GM21360 (cell line): ENCODE measurements around the gene FABP2.
"Not testable (repeated sequence)": the region's sequence is repeated elsewhere in the genome, so short reads cannot be mapped to it uniquely, and the experiment has no call there.

Source experiments
- ATAC-seq: cut with Tn5 transposase; IDR thresholded peaks from one replicate; pipeline ENCODE4 v1.9.1; 2021; ENCODE audit warnings: mild to moderate bottlenecking, moderate library complexity; ENCODE audit not compliant: unreplicated experiment

FABP2 gene

DNA sequence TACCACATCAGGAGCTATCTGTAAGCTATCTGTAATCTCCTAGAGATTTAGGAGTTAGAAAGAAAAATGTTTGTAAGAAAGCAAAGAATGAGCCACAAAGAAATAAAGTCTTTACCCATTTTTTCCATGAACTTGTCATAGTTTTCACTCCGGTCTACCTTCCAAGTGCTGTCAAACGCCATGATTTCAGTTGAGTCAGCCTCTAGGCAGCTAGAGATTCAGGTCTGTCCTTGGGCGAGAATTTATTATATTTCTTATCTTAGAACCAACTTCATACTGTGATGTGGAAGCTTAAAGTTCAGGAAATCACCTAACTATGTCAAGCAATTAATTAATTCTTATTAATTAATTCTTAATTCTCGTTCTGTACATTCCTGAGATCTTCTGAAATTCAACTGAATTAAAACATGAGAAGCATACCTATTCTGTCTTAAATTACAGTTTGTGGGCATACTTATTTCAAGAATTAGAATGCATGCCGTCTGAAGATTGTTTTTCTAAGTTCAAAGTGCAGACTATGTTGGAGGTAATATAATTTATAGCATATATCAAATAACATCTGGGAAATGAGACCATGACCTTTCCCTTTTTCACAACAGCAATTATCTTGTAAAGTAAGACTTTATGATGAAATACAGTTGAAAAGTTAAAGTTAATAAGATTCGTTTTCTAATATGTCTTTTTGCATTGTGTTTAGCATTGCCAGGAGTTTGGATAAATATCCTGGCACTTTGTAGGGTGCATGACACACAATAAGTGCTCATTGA is at the start of gene FABP2:
Gene FABP2 (minus strand): TSS at position 218 of the 767 bp plus-strand sequence. CDS start 36 bp downstream, at position 182.
- no peak for ATAC-seq

DNA sequence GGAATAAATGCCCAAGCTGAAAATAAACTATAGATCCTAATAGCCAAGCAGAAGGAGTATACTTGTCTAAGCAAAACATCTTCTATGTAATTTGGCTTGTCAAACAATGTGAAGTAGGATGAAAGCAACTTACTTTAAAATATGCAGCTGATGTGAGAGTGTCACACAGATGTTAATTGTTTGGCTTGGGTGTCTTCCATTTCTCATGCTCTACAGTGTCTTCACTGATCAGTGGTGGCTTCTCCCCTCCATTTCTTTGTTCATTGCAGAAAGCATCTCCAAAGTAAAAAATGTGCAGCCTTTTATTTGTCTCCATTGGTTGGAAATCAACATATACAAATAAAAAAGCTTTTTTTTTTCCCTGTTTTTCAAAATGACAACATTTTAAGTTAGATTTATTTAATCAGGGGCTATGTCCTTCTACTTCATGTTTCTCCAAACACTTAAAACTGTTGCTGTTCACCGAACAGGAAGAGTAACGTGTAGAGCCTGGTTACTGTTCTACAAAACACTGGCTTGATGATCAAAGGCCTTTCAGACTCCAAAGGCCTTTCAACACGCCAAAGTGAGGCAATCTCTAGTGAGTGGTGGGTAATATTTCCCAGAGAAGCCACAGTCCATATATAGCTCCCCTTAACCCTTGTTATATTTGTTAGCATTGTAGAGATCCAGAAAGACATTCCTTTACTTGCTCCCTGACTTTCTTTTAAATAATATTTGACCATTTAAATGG is 49.2 kb upstream of the FABP2 start:
- not testable (repeated sequence) for ATAC-seq

DNA sequence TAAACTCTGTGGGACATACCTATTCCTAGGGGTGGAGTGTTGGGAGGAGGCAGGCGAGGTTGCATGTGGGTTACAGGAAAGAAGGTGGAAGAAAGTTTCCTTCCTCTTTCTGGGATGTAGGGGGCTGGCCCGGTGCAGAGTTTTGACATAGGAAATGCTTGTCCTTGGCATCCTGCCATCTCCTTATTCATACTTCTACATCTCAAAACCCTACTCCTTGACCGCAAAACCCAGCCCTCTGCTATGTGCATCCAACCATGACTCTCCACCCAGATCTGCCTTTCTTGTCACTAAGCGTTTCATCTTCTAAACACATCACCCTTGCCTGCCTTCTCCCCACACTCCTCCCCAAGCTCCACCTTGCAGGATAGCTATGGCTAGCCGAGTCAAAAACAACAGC is 48.5 kb upstream of the FABP2 start:
- peak; percentile 100 for ATAC-seq

DNA sequence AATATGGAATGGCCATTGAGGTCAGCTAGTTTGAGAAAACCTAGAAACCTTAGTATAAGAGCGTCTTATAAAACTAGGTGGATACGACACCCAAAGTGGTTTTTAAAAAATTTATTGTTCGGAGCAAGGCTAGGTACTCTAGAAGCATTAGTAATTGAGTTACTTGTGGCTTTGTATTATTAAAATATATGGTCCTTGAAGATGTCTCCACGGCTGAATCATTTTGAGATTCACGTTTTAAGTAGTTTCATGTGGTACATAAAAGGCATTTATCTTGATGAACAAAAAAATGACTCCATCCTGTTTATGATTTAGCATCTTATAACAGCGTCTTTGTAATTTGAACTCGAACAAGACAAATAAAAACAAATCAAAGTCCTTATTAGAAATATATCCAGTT is 44.9 kb upstream of the FABP2 start:
- ATAC-seq = not testable (repeated sequence)

DNA sequence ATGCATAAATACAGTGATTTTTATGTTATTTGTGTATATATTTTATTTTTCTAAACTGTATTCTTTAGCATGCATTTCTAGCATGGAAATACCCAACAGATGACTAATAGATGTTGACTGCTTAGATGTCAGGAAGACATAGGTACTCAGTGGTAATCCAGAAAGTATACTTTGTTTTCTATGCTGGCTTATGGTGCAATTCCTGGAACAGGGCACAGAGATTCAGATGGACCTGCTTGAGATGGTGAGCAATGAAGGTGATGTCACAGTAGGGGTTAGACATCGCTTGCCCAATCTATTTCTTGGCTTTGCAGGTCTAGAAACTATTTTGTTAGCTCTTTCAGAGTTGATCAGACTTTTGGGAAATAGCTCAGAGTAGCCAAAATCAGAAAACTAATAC is 42.3 kb upstream of the FABP2 start:
- ATAC-seq = not testable (repeated sequence)

DNA sequence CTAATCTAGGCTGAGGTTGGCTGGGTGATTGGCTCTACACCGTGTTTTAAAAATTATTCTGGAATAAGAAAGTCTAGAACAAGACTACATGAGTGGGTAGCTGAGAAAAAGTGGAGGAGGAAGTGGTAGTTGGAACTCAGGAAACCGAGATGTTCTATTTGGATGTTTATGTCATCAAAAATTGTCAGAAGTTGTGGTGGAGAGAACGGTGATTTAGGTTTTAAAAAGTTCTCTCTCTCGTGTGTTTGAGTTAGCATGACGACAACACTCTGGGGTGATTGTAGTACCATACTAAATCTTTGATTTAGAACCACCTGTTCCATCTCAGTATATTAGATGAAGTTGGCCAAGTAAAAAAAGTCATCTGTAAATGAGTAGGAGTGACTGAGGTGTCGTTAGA is 41.4 kb upstream of the FABP2 start:
- not testable (repeated sequence) for ATAC-seq

DNA sequence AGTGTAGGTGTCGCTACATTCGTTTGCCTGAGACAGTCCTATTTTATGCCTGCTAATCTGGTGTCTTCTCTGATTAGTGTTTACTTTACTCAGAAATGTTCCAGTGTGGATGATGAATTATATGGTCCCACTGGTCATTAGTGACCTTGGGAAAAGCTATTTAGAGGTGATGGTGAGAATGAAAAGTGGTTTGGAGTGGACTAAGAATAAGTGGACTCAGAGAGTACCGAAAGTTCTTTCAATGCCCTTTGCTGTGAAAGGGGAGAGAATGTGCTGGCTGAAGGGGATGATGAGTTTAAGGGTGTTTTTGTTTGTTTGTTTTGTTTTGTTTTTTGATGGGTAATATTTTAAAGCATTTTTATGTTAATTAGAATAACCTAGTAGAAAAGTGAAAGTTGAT is 40.5 kb upstream of the FABP2 start:
- ATAC-seq = not testable (repeated sequence)

DNA sequence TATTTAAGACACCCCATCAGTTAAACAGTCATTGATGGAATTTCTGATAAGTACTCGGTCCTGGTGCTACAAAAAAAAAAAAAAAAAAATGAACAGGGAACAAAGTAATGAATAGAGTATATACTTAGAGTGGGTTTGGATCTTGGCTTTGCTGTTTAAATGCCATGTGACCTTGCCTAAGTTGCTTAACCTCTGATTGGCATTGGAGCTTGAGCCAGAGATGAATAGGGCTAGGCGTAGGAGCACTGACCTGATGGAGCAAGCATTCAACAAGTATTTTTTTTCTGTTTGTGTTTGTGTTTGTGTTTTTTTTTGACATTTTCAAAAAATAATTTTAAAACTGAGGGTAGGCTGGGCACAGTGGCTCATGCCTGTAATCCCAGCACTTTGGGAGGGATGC is 37.9 kb upstream of the FABP2 start:
- ATAC-seq = not testable (repeated sequence)

DNA sequence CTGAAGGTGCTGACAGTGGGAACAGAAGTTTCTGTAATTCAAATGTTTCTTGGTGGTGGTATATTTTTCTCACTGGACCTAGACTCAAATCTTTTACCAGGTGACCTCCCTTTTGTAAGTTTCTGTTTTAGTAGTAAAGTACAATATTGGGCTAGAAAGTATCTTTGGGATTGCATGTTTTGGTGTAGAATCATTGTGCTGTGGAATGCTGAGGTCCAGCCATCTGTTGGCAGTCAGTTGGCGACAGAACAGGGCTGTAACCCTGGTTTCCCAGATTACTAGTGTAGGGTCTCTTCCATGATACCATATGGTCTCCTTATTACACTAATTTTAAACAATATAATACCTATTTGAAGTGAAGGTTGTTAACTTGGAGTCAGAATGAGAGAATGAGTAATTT is 34.9 kb upstream of the FABP2 start:
- not testable (repeated sequence) for ATAC-seq

DNA sequence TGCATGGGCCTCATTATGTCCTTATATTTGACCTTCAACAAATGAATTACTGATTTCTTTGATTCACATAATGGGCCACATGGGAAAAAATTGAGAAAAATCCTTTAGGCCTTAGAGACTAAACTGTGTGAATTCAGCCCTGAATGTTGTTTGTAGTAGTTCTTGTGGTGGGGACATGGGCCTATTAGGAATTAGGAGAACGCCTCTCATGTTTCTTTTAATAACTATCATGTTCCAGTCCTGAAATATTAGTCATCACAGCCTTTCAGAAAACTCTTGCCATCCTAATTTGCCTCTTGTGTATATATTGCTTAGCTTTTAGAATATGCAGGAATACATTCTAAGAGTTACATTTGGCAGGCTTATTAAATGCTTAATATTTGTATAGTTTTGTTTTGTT is 34.1 kb upstream of the FABP2 start:
- not testable (repeated sequence) for ATAC-seq

DNA sequence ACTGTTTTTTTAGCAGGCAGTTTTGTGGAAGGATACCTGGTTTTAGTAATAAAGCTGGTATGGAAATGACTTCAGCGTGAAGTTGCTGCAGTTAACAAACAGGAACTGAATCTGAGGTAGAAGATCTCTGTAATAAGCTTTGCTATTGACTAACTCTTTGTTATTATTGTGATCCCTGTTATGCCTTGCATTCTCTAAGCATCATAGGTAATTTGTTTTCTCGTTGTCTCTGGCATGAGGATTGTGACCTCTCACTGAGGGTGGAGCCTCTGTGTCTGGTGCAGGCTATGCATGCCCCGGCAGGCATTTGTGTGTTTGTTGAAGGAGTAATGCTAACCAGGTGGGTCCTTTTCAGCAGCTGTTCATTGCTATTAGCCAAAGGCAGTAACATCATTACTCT is 31.4 kb upstream of the FABP2 start:
- not testable (repeated sequence) for ATAC-seq

DNA sequence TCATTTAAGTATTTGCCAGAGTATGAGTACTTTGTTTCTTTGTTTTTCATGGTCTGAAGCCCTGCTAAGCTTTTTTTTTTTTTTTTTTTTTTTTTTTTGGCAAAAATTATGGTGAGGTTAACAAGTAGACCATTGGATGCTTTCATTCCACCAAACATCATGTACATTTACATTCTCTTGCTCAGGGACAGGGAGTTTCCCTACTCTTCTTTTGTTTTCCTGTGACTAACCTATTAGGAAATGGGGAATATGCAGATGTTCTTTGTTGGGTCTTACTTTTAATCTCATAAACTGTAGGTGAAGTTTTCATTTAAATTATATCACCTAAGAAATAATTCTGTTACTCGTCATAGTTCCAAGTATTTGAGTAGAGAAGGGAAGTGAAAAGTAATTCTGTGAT is 26.2 kb upstream of the FABP2 start:
- ATAC-seq = not testable (repeated sequence)

DNA sequence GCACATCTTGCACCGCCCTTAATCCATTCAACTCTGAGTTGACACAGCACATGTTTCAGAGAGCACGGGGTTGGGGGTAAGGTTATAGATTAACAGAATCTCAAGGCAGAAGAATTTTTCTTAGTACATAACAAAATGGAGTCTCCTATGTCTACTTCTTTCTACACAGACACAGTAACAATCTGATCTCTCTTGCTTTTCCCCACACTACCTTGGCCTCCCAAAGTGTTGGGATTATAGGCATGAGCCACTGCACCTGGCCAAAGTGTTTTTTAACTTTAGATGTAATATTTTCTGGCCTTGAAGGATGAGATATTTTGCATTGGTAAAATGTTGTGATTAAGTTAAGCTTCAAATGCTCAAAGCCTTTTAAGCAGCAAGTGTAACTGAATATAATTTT is 21.4 kb upstream of the FABP2 start:
- ATAC-seq = not testable (repeated sequence)

DNA sequence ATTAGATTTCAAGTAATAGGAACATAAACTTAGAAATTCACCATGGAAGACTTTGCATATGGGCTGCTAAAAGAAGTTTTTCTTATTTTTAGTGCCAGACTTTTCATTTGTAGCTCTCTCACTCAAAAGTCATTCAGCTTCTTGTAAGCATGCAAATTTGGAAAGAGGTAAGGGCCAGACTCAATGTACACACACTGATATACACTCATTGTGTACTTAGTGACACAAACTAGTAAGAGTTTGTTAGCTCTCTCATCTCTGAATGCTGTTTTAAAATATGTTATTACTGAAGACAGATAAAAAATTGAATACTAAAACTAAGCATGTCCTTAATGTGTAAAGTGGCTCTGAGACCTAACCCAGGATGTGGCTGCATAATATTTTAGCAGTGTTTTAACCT is 18.0 kb upstream of the FABP2 start:
- not testable (repeated sequence) for ATAC-seq

DNA sequence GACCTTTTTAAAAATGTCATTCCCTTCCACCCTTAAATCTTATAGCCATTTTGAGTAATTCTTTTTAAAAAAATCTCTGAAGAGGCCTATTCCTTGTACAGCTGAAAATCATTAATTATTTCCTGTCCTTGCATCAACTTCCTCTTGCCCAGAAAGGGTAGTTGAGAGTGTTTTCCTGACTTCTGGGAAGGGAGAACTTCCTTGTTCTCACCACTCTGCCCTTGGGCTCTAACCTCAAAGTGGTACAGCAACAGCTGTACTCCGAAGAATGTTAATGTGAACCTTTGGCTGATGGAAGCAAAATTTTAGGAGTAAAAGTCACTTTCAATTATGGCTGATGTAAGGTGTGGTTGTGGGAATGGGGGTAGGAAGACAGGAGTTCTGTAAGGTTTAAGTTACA is 15.1 kb upstream of the FABP2 start:
- ATAC-seq = no peak

DNA sequence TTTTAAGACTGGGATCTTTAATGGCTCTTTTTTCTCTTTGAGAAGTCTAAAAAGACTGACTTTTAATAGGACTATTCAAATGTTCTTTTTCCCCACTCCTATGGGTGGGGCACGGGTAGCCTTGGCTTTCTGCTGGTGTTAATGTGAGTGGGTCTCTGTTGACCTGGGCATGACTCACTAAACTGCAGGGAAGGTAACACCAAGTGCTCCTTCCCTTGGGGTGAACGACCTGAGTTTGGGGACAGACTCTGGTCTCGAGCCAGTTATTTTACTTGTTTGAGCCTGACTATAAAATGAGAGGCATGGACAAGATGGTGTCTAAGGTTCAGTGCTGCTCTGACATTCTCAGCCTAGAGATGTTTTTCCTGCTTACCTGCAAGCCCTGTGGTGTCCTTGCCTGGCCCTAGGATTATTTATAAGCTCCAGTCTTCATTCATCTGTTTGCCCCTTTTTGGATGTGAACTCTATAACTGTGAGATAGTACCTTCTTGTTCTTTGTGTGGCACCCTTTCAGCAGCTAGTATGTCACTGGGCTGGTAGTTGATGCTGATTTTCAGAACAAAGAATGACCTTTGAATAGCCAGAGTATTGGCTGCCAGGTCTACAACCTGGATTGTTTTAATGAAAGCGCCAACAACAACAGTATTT is 14.5 kb upstream of the FABP2 start:
- not testable (repeated sequence) for ATAC-seq

DNA sequence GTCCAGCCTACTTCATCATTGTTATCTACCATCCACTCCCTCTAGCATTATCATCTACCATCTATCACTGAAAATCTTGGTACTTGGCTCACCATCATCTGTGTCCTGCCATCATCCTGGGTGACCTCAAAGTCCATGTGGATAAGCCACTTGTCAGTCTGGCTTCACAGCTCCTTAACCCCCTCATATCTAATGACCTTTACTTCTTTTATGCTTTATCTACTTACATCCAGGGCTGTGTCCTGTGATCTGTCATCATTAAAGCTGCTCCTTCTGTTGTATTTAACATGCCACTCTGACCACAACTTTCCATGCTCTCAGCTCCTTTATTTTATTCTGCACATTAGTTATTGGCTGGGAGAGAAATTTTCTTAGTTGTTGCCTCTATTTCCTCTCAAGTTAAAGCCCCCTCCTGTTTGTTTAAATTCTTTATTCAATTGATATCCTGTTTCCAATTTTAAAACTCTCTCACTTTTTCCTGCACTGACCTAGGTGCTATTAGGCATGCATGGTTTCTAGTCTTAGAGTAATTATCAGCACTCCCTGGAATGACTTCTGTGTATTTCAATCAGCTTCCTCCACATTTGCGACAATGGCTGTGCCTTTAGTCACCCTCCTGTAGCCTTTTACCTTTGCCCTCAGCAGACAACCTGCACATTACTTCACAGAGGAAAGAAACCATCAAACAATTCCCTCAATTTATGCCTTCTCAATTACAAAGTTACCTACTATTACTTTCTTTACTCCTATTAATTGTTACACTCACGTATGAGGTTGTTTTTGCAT is 8.1 kb upstream of the FABP2 start:
- no peak for ATAC-seq

DNA sequence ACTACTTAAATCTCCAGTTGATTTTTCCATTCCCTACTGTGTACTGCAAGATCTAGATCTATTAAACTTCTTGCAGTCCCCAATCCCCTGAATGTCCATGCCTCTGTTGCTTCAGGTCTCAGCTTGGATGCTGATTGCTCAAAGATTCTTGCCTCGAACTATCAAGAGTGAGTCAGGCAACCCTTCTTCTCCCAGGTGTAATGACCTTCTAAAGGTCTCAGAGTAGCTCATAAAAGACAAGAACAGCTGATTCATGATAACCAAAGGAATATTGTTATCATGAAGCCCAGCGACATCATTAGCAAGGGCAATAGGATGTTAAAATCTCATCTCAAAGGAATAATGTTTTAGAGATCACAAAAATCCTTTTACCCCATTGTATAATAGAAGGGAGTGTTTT is 6.8 kb upstream of the FABP2 start:
- ATAC-seq = no peak

DNA sequence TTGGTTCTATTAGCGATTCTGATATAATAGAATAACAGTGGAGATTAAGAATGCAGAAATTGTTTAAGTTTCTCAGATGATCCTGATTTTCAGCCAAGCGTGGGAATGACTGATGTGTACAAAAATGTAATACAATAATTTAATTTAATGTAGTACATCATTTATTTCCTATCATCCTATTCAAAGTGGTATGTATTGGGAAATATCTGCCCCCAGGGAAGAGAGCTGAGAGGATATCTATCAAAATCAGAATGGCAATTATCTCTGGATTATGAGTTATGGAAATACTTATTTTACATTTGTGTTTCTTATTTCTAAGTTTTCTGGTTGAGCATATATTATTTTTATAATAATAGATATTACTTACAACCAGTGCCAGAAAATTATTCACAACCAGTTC is 3.9 kb downstream of the FABP2 start:
- no peak for ATAC-seq

DNA sequence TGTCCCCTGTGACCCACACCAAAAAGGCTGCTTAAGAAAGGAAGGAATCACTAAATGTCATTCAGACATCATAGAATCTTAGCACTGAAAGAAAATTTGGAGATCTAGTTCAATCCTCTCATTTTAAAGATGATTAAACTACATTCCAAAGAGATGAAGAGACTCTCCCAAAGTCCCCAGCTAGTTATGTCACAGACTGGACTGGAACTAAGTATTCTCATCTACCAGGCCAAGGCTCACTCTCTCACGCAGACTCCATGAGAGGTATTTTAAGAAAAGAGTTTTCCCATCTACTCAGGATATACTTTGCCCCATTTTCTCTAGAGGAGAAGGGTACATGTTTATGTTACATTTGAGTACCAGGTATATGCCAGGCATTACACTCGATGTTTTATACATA is 6.9 kb downstream of the FABP2 start:
- ATAC-seq = no peak

DNA sequence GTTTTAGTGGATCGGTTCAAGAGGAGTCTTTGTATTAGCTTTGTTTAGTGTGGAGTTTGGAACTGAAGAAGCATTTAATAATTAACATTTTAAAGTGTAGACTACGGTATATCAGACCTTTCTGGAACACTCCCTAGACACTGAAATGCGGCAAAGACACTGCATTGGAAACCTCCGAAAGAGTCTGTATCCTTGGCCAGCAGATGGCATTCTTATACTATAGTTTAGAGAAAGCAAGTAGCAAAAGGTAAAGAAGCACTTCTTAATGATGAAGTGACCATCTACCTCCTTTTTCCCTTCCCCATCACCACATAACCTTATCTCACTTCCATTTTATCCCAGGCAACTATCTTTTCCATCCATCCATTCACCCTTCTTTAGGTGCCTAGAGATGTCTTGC is 7.6 kb downstream of the FABP2 start:
- no peak for ATAC-seq
